HG03045 (cell line): ENCODE data around the gene ARL6IP4.
"Not testable (repeated sequence)": the region's sequence is repeated elsewhere in the genome, so short reads cannot be mapped to it uniquely, and the experiment has no call there.

Experiments
- ATAC-seq: cut with Tn5 transposase; IDR thresholded peaks from one replicate; pipeline ENCODE4 v1.9.1; 2021; ENCODE audit warnings: mild to moderate bottlenecking, moderate library complexity; ENCODE audit not compliant: unreplicated experiment

ARL6IP4 gene

GRCh38 chr12:123005081-123005626, 24.7 kb downstream of the ARL6IP4 start:
- no peak for ATAC-seq

GRCh38 chr12:123006977-123007376, 26.5 kb downstream of the ARL6IP4 start:
- no peak for ATAC-seq

GRCh38 chr12:123010110-123010509, 29.6 kb downstream of the ARL6IP4 start:
- no peak for ATAC-seq

- ATAC-seq, result no peak
Measured at GRCh38 chr12:123010681-123011080, 30.2 kb downstream of the ARL6IP4 start.

- ATAC-seq, result no peak
Measured at GRCh38 chr12:123011701-123012100, 31.2 kb downstream of the ARL6IP4 start.

DNA sequence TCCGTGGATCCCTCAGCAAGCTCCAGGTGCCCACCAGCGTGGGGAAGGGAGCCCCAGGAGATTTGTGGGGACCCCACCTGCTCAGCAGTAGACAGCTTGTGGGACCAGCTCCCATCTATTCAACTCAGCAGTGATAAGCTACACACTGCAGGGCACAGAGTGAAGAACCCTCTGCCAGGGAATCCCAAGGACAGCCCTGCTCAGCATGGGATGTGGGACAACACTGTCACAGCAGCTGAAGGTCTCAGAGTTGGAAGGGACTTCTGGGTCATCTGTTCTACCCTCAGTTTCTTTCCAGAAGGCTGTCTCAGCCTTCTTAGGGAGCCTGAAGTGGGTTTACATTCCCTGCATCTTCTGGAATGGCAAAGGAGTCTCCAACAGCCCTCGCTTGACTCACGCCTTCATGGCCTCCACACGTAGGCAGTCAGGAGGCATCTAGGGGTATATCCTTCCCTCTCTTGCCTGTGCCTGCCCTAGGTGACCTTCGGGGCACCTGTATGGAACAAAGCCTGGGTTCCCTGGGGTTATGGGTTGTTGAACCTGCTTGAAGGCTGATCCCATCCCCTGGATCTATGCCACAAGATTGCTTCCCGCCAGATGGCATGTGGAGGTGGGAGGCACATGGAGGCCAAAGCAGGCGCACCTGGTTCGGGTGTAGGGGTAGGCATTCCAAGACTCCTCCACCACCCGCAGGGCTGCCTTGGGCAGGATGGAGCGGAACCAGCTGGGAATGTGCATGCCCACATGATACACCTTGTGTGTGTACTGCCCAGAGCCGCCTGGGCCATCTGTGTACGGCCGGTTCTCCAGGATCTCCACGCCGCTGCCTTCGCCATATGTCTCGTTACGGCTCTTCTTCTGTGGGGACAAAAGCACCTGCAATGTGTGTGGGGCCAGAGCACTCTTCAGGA, 33.0 kb downstream of the ARL6IP4 start:
- ATAC-seq, result no peak

GRCh38 chr12:123014473-123014872, 34.0 kb downstream of the ARL6IP4 start:
- ATAC-seq, result not testable (repeated sequence)

DNA sequence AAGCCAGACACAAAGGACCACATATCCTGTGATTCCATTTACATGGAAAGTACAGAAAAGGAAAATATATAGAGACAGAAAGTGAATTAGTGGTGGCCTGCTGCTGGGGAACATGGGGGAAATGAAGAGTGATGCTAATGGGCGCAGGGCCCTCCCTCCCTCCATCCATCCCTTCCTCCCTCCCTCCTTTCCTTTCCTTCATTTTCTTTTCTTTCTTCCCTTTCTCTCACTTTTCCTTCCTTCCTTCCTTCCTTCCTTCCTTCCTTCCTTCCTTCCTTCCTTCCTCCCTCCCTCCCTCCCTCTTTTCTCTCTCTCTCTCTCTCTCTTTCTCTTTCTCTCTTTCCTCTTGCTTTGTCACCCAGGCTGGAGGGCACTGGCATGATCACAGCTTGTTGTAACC, 37.3 kb downstream of the ARL6IP4 start:
- ATAC-seq, result no peak

- no peak for ATAC-seq
Measured at GRCh38 chr12:123019841-123020138, 39.3 kb downstream of the ARL6IP4 start.

- no peak for ATAC-seq
Measured at GRCh38 chr12:123021688-123022604, 41.5 kb downstream of the ARL6IP4 start.

DNA sequence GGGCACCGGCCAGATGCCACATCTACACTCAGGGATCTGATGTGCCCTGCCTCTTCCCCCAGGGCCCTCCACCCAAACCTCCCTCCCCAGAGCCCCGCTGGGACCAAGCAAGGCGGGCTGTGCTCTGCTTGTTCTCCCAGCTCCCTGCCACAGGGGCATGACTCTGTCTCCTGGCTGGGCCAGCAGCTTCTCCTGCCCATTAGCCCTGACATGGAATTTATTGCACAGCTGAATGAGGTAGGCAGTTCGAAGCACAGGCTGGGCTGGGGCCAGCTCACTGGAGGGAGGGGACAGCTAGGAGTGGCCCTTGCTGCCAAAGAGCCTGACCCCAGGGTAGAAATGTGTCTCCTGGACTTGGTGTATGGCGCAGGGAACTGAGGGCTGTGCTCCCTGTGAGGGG, 42.4 kb downstream of the ARL6IP4 start:
- no peak for ATAC-seq

DNA sequence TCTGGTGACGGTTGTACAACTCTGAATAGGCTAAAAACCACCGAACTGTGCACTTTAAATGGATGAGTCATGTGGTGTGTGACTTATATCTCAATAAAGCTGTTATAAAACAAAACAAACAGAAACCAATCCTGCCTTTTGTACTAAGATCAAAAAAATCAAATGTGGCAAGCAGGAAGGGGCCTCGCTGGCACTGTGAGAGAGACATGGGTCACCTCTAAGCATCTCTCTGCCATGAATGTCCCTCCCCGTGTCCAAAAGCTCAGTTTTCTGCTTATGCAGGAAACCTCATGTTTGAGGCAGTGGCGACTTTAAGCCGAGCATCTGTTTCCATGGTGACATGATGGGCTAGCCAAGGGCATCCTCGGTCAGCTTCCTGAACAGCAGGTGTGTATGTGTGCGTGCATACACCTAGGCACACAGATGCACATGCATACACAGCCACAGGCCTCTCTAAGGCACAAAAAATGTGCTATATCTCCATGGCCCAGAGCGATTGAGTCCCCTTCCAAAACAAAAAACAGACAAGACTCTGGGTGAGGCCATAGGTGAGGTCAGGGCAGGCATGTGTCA, 44.4 kb downstream of the ARL6IP4 start:
- ATAC-seq, result no peak

- ATAC-seq, result no peak
Measured at GRCh38 chr12:123026094-123026853, 45.8 kb downstream of the ARL6IP4 start.

- no peak for ATAC-seq
Measured at GRCh38 chr12:123027726-123028445, 47.4 kb downstream of the ARL6IP4 start.

DNA sequence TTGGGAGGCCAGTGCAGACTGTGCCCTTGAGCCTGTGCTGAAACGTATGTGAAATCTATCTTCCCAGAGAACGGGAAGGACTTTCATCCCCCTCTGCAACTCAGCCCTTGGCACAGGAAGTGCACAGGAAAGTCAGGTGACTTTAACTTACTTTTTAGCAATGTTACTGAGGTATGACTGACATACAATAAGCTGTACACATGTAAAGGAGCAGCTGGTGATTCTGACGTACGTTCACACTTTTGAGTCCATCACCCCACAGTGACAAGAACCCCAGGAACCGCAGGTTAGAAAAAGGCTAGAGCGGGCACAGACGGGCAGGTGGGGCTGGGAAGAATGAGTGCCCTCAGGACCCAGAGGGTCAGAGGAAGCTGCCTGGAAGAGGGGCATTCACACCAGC, 48.0 kb downstream of the ARL6IP4 start:
- ATAC-seq, result no peak

- no peak for ATAC-seq
Measured at GRCh38 chr12:123029550-123029949, 49.1 kb downstream of the ARL6IP4 start.

DNA sequence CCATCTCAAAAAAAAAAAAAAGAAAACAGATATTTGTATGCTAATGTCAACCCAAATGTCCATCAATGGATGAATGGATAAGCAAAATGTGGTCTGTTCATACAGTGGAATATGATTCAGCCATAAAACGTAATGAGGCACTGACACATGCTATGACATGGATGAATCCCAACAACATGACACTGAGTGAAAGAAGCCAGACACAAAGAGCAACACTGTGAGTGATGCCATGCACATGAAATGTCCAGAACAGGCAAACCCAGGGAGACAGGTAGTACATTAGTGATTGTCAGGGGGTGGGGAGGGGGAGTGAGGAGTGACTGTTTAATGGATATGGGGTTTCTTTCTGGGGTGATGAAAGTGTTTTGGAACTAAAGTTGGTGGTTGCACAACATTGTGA, 50.2 kb downstream of the ARL6IP4 start:
- ATAC-seq, result no peak

DNA sequence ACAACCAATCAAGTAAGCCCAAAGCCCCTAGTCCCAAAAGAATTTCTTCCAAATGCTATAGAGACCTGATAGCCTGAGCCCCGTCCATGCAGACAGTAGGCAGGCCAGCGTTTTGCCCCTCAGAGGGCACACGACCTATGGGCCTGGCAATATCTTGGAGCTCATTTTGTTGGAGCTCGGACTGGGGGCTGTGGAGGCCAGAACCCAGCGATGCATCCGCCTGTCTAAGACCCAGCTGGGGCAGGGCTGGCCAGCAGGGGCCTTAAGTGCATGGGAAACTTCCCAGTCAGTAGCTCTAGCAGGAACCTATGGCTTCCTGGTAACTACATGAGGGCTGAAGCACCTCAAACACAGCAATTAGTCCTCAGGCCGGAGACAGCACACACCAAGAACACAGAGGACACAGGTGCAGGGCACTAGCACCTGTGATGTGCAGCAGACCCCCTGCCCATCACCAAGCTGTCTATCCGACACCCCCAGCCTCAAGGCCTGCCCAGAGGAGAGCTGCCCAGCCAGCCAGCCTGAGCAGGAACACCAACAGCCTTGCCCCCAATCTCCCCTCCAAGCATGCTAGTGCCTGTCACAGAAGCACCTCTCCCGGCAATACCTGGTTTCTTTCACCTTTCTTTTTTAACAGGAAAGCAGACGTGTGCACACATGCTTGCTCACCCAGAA, 50.8 kb downstream of the ARL6IP4 start:
- no peak for ATAC-seq
